Stomach (tissue), 9 donors: Measurements from ENCODE around the gene PLEKHB2. TPM values are rescaled to one million over a fixed set of nuclear protein-coding genes. Genes with fewer than 3 reads are reported as not detected.

Experiments
- DNase-seq, 2 donors: peaks; one replicate each; pipeline versions ENCODE4 v3.0.0 to v3.0.0-alpha.2; 2013 to 2019
- H3K27ac ChIP-seq, 5 donors: fragments of 200-600 bp in 4 of 5; sonication (generic) in 4 of 5; one replicate each; pipeline ENCODE4 v1.5.1; 2013 to 2019; ENCODE audit warnings: mild to moderate bottlenecking in 1 of 5, moderate library complexity in 1 of 5
- H3K27me3 ChIP-seq, 3 donors: fragments of 200-600 bp; sonication (generic); one replicate each; pipeline ENCODE4 v1.5.1; 2017 to 2019; ENCODE audit warnings: mixed run types in 1 of 3
- H3K36me3 ChIP-seq, 4 donors: fragments of 200-600 bp; sonication (generic); 1 replicate in 3 of 4; 2 replicates in 1 of 4; pipeline ENCODE4 v1.5.1; 2016 to 2019
- H3K4me1 ChIP-seq, 4 donors: fragments of 200-600 bp; sonication (generic); one replicate each; pipeline ENCODE4 v1.5.1; 2016 to 2019
- H3K4me3 ChIP-seq, 4 donors: fragments of 200-600 bp; sonication (generic) in 3 of 4; one replicate each; pipeline ENCODE4 v1.5.1; 2016 to 2019; ENCODE audit warnings: mild to moderate bottlenecking in 1 of 4
- H3K9me3 ChIP-seq, 4 donors: fragments of 200-600 bp; sonication (generic); one replicate each; pipeline ENCODE4 v1.5.1; 2016 to 2019
- EP300 ChIP-seq: sonication (generic); formaldehyde crosslinking; IDR thresholded peaks from one replicate; pipeline ENCODE4 v1.6.1; 2017; ENCODE audit warnings: antibody characterized with exemption
- POLR2A ChIP-seq, 4 donors: fragments of 450-650 bp; IDR thresholded peaks; one replicate each; pipeline ENCODE4 v1.6.1; 2016; ENCODE audit warnings: antibody characterized with exemption in 4 of 4, control low read depth in 2 of 4, mild to moderate bottlenecking in 1 of 4, moderate library complexity in 1 of 4
- POLR2AphosphoS5 ChIP-seq, 3 donors: sonication (generic); formaldehyde crosslinking; IDR thresholded peaks; one replicate each; pipeline ENCODE4 v1.6.1; 2016; ENCODE audit warnings: antibody characterized with exemption in 3 of 3
- WGBS, 5 donors: extraction: QIAGEN DNeasy Blood & Tissue Kit in 3 of 5; methylation state at CpG; one replicate each; pipeline versions ENCODE4 v1.1.5 to v1.1.7; 2013 to 2018; 5-methylcytosine and 5-hydroxymethylcytosine counted together
- intact Hi-C: fragments of 100-400 bp; cut with DNase I; formaldehyde crosslinking; loops from one replicate; pipeline ENCODE4 v1.15.1; 2023; ENCODE audit warnings: low total_unique reads
- polyA plus RNA-seq, 3 donors: library from polyadenylated mRNA; stranded (reverse); fragments of 200-250 nt; gene quantifications; one replicate each; pipeline ENCODE4 v1.2.3, GENCODE V29; 2013
- total RNA-seq, 5 donors: library from RNA; depleted of rRNA; stranded (reverse); fragments of >200 nt; gene quantifications; one replicate each; pipeline versions ENCODE4 v1.1.0 to v1.2.3, GENCODE V29; 2014 to 2016
- TF ChIP-seq, protein P1 (sequence below), 7 experiments: fragments of 450-650 bp in 4 of 7; fragments of 200-600 bp in 3 of 7; sonication (generic) in 3 of 7; IDR thresholded peaks; one replicate each; pipeline ENCODE4 v1.5.1; 2016 to 2019; ENCODE audit warnings: antibody characterized with exemption in 7 of 7, control low read depth in 2 of 7, mild to moderate bottlenecking in 1 of 7
- donor health status: healthy with polysubstance abuse.
- donor health status: Bipolar disorder and iron deficiency.
- donor health status: healthy.

The PLEKHB2 gene
- total and polyA plus RNA-seq, 8 donors: 13.2 to 181 (median 54.1) TPM

DNA sequence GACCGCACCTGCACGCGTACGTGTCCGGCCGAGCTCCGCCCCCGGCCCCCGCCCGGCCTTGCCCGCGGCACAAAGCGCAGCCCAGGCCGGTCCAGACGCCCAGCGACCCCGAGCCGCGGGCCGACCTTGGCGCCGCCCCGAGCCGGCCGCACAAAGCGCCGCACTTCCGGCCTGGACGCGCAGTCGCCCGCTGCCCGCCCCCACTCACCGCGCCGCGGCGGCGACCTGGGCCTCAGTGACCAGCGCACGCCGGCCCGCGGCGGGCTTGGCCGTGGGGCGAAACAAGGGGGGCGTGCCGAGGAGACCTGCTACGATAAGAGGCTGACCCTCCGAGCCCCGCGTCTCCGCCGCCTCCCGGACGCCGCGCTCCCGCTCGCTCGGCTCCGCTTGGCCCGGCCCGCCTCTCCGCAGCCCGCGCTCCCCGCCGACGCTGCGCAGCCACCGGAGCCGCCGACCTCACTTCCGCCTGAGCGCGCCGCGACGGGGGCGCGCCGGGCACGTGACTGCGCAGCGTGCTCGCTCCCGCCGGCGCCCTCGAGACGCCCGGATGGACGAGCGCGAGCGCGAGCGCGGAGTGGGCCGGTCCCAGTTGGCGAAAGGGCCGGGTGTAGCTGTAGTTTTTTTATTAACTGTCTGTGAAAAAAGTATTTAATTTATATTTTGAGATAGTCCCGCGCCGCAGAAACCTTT lies 12.0 kb upstream of the PLEKHB2 start, which contains the start of gene FAM168B:
Gene FAM168B (minus strand): TSS at position 455 of the 690 bp plus-strand sequence. CDS start 10,814 bp downstream, outside the sequence.
- Histone ChIP-seq H3K27me3 (no peaks in the 10 kb centered on the region), H3K4me3 (peak within 1 kb of the TSS; percentile 67 to 80 (median 74)), H3K4me1 (peaks cover 5 to 41% (median 30%) of the 10 kb centered on the region in 4 donors), H3K36me3 (peaks cover 14 to 32% (median 23%) of the 10 kb centered on the region in 4 donors), H3K9me3 (no peaks in the 10 kb centered on the region), H3K27ac (peak within 1 kb of the TSS; percentile 96 to 100 (median 99))
- peak; percentile 92 to 97 for DNase-seq
- intact Hi-C loops: no loop called here
- WGBS, 5 donors: 0 to 2% (median 0%) methylated on average over 21 to 107 of the region's 107 CpGs
- TF ChIP-seq POLR2A (IDR thresholded peaks at IDR 0.05) (no peak), EP300 (no peak), POLR2AphosphoS5 (IDR thresholded peaks at IDR 0.05) (peak; percentile 69 to 95 (median 88))

DNA sequence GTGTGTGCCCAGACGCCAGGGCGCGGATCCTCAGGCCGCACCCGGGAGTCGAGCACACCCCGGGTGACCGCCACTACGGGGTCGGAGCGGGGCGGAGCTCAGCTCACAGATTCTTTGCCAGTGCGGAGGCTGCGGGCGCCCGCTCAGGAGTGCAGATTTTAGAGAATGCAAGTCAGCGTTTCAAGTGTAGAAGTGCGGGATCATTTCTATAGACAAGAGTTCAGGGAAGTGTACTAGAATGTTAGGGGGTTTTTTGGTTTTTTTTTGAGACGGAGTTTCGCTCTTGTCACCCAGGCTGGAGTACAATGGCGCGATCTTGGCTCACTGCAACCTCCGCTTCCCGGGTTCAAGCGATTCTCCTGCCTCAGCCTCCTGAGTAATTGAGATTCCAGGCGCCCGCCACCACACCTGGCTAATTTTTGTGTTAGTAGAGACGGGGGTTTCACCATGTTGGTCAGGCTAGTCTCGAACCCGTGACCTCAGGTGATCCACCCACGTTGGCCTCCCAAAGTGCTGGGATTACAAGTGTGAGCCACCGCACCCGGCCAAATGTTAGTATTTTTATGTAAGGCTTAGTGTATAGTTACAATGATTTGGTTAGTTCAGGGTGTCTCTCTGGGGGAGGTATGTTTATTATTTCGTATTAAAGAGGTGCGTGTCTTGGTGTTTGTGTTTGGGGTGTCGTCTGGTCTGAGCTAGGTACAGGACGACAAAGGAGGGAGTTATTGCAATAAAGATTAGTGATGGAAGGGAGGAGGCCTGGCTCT lies 11.3 kb upstream of the PLEKHB2 start:
- peak in 1 of 2 donors; percentile 23 for DNase-seq
- peaks cover 5 to 38% (median 30%) of the 10 kb centered on the region in 4 donors for H3K4me1 ChIP-seq
- whole genome bisulfite sequencing, 5 donors: 3 to 7% (median 6%) methylated on average over 37 of the region's 37 CpGs
- H3K27ac ChIP-seq: peak overlapping the region; percentile 96 to 100 (median 99)
- H3K4me3 ChIP-seq: peak overlapping the region; percentile 67 to 80 (median 74)
- TF ChIP-seq POLR2AphosphoS5 (IDR thresholded peaks at IDR 0.05) (no peak), EP300 (no peak)
- TF ChIP-seq, protein P1, sequence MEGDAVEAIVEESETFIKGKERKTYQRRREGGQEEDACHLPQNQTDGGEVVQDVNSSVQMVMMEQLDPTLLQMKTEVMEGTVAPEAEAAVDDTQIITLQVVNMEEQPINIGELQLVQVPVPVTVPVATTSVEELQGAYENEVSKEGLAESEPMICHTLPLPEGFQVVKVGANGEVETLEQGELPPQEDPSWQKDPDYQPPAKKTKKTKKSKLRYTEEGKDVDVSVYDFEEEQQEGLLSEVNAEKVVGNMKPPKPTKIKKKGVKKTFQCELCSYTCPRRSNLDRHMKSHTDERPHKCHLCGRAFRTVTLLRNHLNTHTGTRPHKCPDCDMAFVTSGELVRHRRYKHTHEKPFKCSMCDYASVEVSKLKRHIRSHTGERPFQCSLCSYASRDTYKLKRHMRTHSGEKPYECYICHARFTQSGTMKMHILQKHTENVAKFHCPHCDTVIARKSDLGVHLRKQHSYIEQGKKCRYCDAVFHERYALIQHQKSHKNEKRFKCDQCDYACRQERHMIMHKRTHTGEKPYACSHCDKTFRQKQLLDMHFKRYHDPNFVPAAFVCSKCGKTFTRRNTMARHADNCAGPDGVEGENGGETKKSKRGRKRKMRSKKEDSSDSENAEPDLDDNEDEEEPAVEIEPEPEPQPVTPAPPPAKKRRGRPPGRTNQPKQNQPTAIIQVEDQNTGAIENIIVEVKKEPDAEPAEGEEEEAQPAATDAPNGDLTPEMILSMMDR (IDR thresholded peaks at IDR 0.05): no peak
- H3K9me3 ChIP-seq: no peaks in the 10 kb centered on the region
- peaks cover 7 to 24% (median 16%) of the 10 kb centered on the region in 4 donors for H3K36me3 ChIP-seq
- no peaks in the 10 kb centered on the region for H3K27me3 ChIP-seq
- intact Hi-C loops: no loop called here

DNA sequence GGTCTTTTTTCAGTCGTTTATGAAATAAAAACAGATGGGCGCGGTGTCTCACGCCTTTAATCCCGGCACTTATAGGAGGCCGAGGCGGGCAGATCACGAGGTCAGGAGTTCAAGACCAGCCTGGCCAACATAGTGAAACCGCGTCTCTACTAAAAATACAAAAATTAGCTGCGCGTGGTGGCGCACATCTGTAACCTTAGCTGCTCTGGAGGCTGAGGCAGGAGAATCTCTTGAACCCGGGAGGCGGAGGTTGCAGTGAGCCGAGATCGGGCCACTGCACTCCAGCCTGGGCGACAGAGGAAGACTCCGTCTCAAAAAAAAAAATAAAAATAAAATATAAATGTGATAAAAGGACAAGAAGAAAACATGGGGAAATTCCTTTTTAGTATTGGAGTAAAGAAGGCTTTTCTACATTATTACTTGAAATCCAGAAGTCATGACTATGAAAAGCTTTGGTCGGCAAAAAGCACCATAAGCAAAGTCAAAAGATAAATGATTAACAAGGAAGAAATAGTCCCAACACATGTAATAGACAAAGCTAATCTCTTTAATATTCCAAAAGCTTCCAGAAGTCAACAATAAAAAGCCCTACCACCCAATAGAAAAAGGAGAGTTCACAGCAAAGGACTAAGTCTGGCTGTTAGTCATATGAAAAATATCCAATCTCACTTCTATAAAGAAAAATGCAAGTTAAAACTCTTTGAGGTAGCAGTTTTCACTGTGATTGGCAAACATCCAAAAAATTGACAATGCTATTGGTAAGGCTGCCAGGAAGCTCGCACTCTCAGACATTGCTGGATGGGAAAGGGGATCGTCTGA lies 10.5 kb upstream of the PLEKHB2 start:
- DNase-seq: peak in 1 of 2 donors; percentile 39
- intact Hi-C loops: no loop called here
- peak overlapping the region in 3 of 5 donors; percentile 14 to 99 (median 97) for H3K27ac ChIP-seq
- no peaks in the 10 kb centered on the region for H3K27me3 ChIP-seq
- H3K4me3 ChIP-seq: peak overlapping the region in 1 of 4 donors; percentile 73
- H3K9me3 ChIP-seq: no peaks in the 10 kb centered on the region
- peaks cover 5 to 38% (median 30%) of the 10 kb centered on the region in 4 donors for H3K4me1 ChIP-seq
- H3K36me3 ChIP-seq: peaks cover 6 to 16% (median 8%) of the 10 kb centered on the region in 4 donors
- WGBS, 5 donors: 54 to 61% (median 55%) methylated on average over 22 of the region's 22 CpGs
- TF ChIP-seq, protein P1 (IDR thresholded peaks at IDR 0.05): no peak
- TF ChIP-seq EP300 (no peak), POLR2AphosphoS5 (IDR thresholded peaks at IDR 0.05) (no peak)

DNA sequence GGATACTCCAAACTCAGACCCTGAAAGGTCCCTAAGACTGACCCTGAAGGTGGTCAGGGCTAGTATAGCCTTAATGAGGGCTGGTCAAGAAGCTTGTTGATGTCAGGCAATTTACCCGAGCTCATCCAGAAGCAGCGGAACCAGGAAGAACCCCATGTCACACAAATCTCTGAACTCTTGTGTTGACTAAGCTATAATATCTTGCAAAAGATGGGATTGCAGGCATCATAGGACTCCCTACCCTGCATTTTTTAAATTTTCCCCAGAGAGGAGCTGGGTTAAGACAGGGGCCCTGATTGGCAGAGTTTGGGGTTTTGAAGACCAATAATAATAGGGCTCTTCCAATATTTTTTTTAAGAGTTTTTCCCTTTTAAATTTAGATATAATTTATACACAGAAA lies 2.0 kb upstream of the PLEKHB2 start:
- no peaks in the 10 kb centered on the region for H3K27me3 ChIP-seq
- H3K4me3 ChIP-seq: no peak overlapping the region
- peak overlapping the region in 1 of 5 donors; percentile 97 for H3K27ac ChIP-seq
- H3K9me3 ChIP-seq: no peaks in the 10 kb centered on the region
- no peak for DNase-seq
- peaks cover 25 to 35% (median 30%) of the 10 kb centered on the region in 4 donors for H3K4me1 ChIP-seq
- TF ChIP-seq POLR2AphosphoS5 (IDR thresholded peaks at IDR 0.05) (no peak), POLR2A (IDR thresholded peaks at IDR 0.05) (no peak), EP300 (no peak)
- TF ChIP-seq, protein P1 (IDR thresholded peaks at IDR 0.05): no peak
- H3K36me3 ChIP-seq: no peaks in the 10 kb centered on the region
- intact Hi-C loops: no loop called here
- WGBS, 5 donors: 79 to 93% (median 91%) methylated on average over 2 of the region's 2 CpGs
